DND-41 (cell line): Measurements from ENCODE around the gene HM13.

ENCODE experiments used
- ATAC-seq: fragments of 200-7000 bp; cut with Tn5 transposase; 3 replicates; pipeline ENCODE4 v1.9.1; 2021; ENCODE audit warnings: low read depth; ENCODE audit not compliant: insufficient read depth
- DNase-seq: peaks from one replicate; pipeline ENCODE4 v3.0.0-alpha.2; 2020
- H2AFZ ChIP-seq: 2 replicates; pipeline ENCODE4 v1.6.0; 2012; ENCODE audit warnings: low read depth, low read length
- H3K27ac ChIP-seq: 2 replicates; pipeline ENCODE4 v1.5.1; 2012; ENCODE audit warnings: low read length, inconsistent platforms
- H3K27me3 ChIP-seq: fragments of 200-600 bp; sonication (generic); 2 replicates; pipeline ENCODE4 v1.6.0; 2012; ENCODE audit warnings: low read length, mild to moderate bottlenecking, inconsistent platforms; ENCODE audit not compliant: insufficient read depth, poor library complexity
- H3K36me3 ChIP-seq: 2 replicates; pipeline ENCODE4 v1.5.1; 2012; ENCODE audit warnings: low read length, inconsistent platforms; ENCODE audit not compliant: insufficient read depth
- H3K4me1 ChIP-seq: 2 replicates; pipeline ENCODE4 v1.5.1; 2012; ENCODE audit warnings: mild to moderate bottlenecking, low read length; ENCODE audit not compliant: insufficient read depth
- H3K4me2 ChIP-seq: 2 replicates; pipeline ENCODE4 v1.6.0; 2012; ENCODE audit warnings: mild to moderate bottlenecking, moderate library complexity, low read length, inconsistent platforms; ENCODE audit not compliant: insufficient read depth
- H3K4me3 ChIP-seq, 2 experiments: fragments of 200-600 bp in 1 of 2; shearing (Covaris generic) in 1 of 2; 2 replicates each; pipeline ENCODE4 v1.5.1; 2012 to 2016; ENCODE audit warnings: inconsistent platforms in 2 of 2, low read length in 2 of 2, mild to moderate bottlenecking in 2 of 2, low read depth in 1 of 2, moderate library complexity in 1 of 2
- H3K79me2 ChIP-seq: 2 replicates; pipeline ENCODE4 v1.6.0; 2012; ENCODE audit warnings: low read length, inconsistent platforms; ENCODE audit not compliant: insufficient read depth
- H3K9ac ChIP-seq: 2 replicates; pipeline ENCODE4 v1.6.0; 2012; ENCODE audit warnings: low read depth, mild to moderate bottlenecking, inconsistent platforms, low read length, moderate library complexity
- H3K9me3 ChIP-seq: 2 replicates; pipeline ENCODE4 v1.5.1; 2012; ENCODE audit warnings: low read length, moderate library complexity, mild to moderate bottlenecking, inconsistent platforms; ENCODE audit not compliant: insufficient read depth, severe bottlenecking
- H4K20me1 ChIP-seq: 2 replicates; pipeline ENCODE4 v1.6.0; 2012; ENCODE audit warnings: low read length; ENCODE audit not compliant: insufficient read depth
- CTCF ChIP-seq: IDR thresholded peaks from 2 replicates; pipeline ENCODE4 v1.5.1; 2012; ENCODE audit warnings: borderline replicate concordance, low read length, moderate library complexity, mild to moderate bottlenecking; ENCODE audit not compliant: poor library complexity, severe bottlenecking; ENCODE audit errors: extremely low read depth
- EZH2 ChIP-seq: IDR thresholded peaks from 3 replicates; pipeline ENCODE4 v1.6.1; 2012; ENCODE audit warnings: borderline replicate concordance, low read depth, mild to moderate bottlenecking, moderate library complexity, low read length, inconsistent platforms; ENCODE audit not compliant: severe bottlenecking

Gene HM13

DNA sequence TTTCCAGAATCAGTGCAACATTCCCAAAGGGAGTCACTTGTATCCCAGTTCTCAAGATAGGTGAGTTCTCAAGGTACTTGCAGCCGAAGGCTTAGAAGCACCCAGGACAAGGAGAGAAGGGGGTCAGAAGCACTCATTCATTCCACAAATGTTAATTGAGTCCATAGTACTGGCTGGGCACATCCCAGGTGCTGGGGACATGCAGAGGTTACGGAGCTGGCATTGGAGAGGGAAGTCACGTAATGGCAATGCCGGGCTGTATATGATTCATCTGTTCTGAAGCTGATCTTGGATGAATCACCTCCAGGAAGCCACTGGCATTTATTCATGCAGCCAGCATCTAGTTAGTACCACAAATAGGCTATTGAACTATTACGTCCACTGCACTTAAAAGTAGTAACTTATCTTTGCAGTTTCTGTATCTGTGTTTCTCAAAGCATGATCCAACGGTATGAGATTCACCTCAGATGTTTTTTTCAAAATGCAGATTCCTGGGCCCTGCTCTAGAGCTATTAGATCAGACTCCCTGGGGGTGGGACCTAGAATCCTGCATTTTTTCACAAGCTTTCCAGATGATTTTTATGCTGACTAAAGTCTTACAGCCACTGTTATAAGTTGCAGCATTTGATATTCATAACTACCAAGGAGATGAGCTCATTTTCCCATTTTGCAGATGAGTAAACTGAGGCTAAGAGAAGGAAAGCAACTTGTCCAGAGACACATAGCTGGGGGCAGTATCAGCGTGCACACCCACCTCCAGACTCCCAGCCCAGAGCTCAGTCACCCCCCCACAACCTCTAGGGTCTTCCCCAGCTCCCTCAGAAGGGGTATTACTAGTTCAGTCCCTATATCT is 46.7 kb downstream of the HM13 start:
- Histone ChIP-seq H2AFZ (no peak overlapping the region), H3K4me3 (no peak overlapping the region), H3K4me2 (no peak overlapping the region), H3K36me3 (peaks cover 75% of the 10 kb centered on the region), H3K9me3 (no peaks in the 10 kb centered on the region), H4K20me1 (no peaks in the 10 kb centered on the region), H3K79me2 (no peaks in the 10 kb centered on the region), H3K27me3 (no peaks in the 10 kb centered on the region), H3K4me1 (peaks cover 15% of the 10 kb centered on the region), H3K27ac (peak overlapping the region; percentile 54; the same call in 1 of the 2 replicates), H3K9ac (no peak overlapping the region; the same call in 1 of the 2 replicates)
- DNase-seq, result no peak
- ATAC-seq, result no peak
- TF ChIP-seq CTCF (no peak), EZH2 (no peak)

DNA sequence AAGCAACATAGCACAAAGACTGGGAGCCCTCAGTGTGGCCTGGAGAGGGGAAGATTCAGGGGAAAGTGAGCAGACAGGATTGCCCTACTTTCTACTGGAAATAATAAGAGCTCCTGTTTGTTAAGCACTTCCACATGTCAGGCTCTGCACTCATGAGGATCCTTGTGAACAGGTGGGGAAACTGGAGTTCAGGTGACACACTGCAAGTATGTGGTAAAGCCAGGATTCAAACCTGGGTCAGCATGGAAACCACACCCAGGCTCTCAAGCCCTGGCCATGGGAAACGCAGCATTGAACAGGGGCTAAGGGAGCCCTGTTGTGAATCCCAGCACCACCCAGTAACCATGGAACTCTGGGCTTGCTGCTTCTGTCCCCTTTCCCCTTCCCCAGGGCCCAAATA is 48.0 kb downstream of the HM13 start:
- H3K4me1 ChIP-seq, result peaks cover 15% of the 10 kb centered on the region
- no peaks in the 10 kb centered on the region for H3K9me3 ChIP-seq
- no peak for ATAC-seq
- no peak overlapping the region for H2AFZ ChIP-seq
- no peaks in the 10 kb centered on the region for H4K20me1 ChIP-seq
- H3K79me2 ChIP-seq, result no peaks in the 10 kb centered on the region
- H3K4me3 ChIP-seq, result no peak overlapping the region
- H3K36me3 ChIP-seq, result peaks cover 79% of the 10 kb centered on the region
- no peak overlapping the region for H3K27ac ChIP-seq
- H3K9ac ChIP-seq, result no peak overlapping the region
- TF ChIP-seq EZH2, result no peak
- TF ChIP-seq CTCF, result no peak
- no peak overlapping the region for H3K4me2 ChIP-seq
- H3K27me3 ChIP-seq, result no peaks in the 10 kb centered on the region
- DNase-seq, result no peak

DNA sequence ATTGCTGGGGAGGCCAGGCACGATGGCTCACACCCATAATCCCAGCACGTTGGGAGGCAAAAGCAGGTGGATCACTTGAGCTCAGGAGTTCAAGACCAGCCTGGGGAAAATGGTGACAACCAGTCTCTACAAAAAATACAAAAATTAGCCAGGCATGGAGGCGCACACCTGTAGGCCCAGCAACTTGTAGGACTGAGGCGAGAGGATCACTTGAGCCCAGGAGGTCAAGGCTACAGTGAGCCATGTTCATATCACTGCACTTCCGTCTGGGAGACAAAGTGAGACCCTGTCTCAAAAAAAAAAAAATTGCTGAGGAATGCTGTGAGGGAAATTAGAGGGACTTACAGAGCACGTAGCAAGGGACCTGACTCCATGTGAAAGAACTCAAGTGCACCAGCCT is 50.0 kb downstream of the HM13 start:
- ATAC-seq (no peak), DNase-seq (no peak)
- Histone ChIP-seq H3K4me2 (no peak overlapping the region), H3K4me3 (no peak overlapping the region), H3K27me3 (no peaks in the 10 kb centered on the region), H3K27ac (no peak overlapping the region), H3K4me1 (peaks cover 13% of the 10 kb centered on the region), H3K9me3 (no peaks in the 10 kb centered on the region), H3K36me3 (peaks cover 92% of the 10 kb centered on the region), H2AFZ (no peak overlapping the region), H3K9ac (no peak overlapping the region), H3K79me2 (no peaks in the 10 kb centered on the region), H4K20me1 (no peaks in the 10 kb centered on the region)
- TF ChIP-seq CTCF (no peak), EZH2 (no peak)
